Ramos (cell line): ENCODE results near the gene FLCN.
"Not testable (repeated sequence)": the region's sequence is repeated elsewhere in the genome, so short reads cannot be mapped to it uniquely, and the experiment has no call there.

Experiments
- in situ Hi-C: fragments of 300-500 bp; cut with MboI; formaldehyde crosslinking; loops from one replicate; pipeline ENCODE4 v1.14.3; 2022; ENCODE audit warnings: low sequenced_read_pairs; ENCODE audit not compliant: unreplicated experiment

FLCN gene

GRCh38 chr17:17214646-17215436, 22.1 kb downstream of the FLCN start:
- in situ Hi-C loops: no loop called here

GRCh38 chr17:17213775-17214174, 23.2 kb downstream of the FLCN start:
- in situ Hi-C loops: no loop called here

- in situ Hi-C loops: no loop called here
Measured at GRCh38 chr17:17207998-17208397, 29.0 kb downstream of the FLCN start.

GRCh38 chr17:17206913-17207335, 30.0 kb downstream of the FLCN start:
- in situ Hi-C loops: no loop called here

- in situ Hi-C loops: no loop called here
Measured at GRCh38 chr17:17206124-17206912, 30.6 kb downstream of the FLCN start, which contains the start of gene PLD6. Gene PLD6 (minus strand): TSS chr17:17206333. CDS start chr17:17206286, 47 bp downstream.

- in situ Hi-C loops: no loop called here
Measured at GRCh38 chr17:17205368-17206123, 31.4 kb downstream of the FLCN start.

- in situ Hi-C loops: no loop called here
Measured at GRCh38 chr17:17204635-17205231, 32.2 kb downstream of the FLCN start.

GRCh38 chr17:17204041-17204591, 32.9 kb downstream of the FLCN start:
- in situ Hi-C loops: no loop called here

GRCh38 chr17:17203173-17203730, 33.7 kb downstream of the FLCN start:
- in situ Hi-C loops: no loop called here

- in situ Hi-C loops: no loop called here
Measured at GRCh38 chr17:17201907-17202306, 35.1 kb downstream of the FLCN start.

- in situ Hi-C loops: no loop called here
Measured at GRCh38 chr17:17201271-17201670, 35.7 kb downstream of the FLCN start.

- in situ Hi-C loops: no loop called here
Measured at GRCh38 chr17:17200831-17201230, 36.1 kb downstream of the FLCN start.

- in situ Hi-C loops: no loop called here
Measured at GRCh38 chr17:17200311-17200710, 36.7 kb downstream of the FLCN start.

GRCh38 chr17:17198281-17198680, 38.7 kb downstream of the FLCN start:
- in situ Hi-C loops: no loop called here

- in situ Hi-C loops: no loop called here
Measured at GRCh38 chr17:17196776-17197175, 40.2 kb downstream of the FLCN start.

GRCh38 chr17:17195466-17195865, 41.5 kb downstream of the FLCN start:
- in situ Hi-C loops: not testable (repeated sequence)

- in situ Hi-C loops: no loop called here
Measured at GRCh38 chr17:17191961-17192381, 45.0 kb downstream of the FLCN start.

GRCh38 chr17:17191346-17191792, 45.6 kb downstream of the FLCN start:
- in situ Hi-C loops: no loop called here

GRCh38 chr17:17190188-17190587, 46.8 kb downstream of the FLCN start:
- in situ Hi-C loops: no loop called here

GRCh38 chr17:17189559-17189958, 47.4 kb downstream of the FLCN start:
- in situ Hi-C loops: no loop called here
